ENCODE data around the gene PAPSS1. TPM values are rescaled to one million over a fixed set of nuclear protein-coding genes. Genes with fewer than 3 reads are reported as not detected.
"Not testable (repeated sequence)": the region's sequence is repeated elsewhere in the genome, so short reads cannot be mapped to it uniquely, and the experiment has no call there.

PAPSS1 gene
- total RNA-seq, 4 donors from 2014 or later = 44.4 to 58.4 (median 52.0) TPM

DNA sequence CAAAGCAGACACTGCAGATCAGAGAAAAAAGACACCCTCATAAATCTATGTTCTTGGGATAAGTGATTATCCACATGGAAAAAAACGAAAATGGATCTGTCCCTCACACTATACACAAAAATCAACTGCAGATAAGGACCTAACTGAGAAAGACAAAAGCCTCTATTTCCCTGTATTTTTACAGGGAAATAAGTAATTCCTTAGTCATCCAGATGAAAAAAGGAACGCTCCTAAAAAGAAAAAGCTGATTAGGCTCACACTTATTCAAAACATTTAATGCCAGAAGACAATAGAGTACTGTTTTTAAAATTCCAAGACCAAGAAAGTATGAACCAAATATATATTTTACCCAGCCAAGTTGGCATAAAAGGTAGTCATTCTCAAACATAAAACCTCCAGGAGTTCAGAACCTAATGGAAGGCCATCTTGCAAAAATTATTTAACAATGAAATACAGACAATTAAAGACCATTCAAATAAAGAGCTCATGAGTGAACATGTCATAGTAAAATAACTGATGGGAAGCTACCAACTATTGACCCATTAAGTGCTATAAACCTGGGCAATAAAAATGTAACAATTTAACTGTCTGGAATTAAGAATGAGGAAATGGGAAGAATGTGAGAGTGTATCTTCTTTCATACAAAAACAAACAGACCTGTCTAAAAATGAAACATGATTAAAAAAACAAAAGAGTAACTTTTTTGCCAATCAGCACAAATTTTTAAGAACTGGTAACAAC lies 20.4 kb downstream of the PAPSS1 start:
- DNase-seq (ENCODE audit: low spot score in 2 of 2) = no peak
- Histone ChIP-seq H3K36me3 (peaks cover 25% of the 10 kb centered on the region), H3K27me3 (no peaks in the 10 kb centered on the region), H3K9me3 (peaks cover 5% of the 10 kb centered on the region), H3K4me1 (no peaks in the 10 kb centered on the region), H3K27ac (no peak overlapping the region), H3K4me3 (no peak overlapping the region)
- TF ChIP-seq EP300 (IDR thresholded peaks at IDR 0.05) (no peak), POLR2A (IDR thresholded peaks at IDR 0.05) (no peak), POLR2AphosphoS5 (IDR thresholded peaks at IDR 0.05) (no peak)
- TF ChIP-seq, protein P1, sequence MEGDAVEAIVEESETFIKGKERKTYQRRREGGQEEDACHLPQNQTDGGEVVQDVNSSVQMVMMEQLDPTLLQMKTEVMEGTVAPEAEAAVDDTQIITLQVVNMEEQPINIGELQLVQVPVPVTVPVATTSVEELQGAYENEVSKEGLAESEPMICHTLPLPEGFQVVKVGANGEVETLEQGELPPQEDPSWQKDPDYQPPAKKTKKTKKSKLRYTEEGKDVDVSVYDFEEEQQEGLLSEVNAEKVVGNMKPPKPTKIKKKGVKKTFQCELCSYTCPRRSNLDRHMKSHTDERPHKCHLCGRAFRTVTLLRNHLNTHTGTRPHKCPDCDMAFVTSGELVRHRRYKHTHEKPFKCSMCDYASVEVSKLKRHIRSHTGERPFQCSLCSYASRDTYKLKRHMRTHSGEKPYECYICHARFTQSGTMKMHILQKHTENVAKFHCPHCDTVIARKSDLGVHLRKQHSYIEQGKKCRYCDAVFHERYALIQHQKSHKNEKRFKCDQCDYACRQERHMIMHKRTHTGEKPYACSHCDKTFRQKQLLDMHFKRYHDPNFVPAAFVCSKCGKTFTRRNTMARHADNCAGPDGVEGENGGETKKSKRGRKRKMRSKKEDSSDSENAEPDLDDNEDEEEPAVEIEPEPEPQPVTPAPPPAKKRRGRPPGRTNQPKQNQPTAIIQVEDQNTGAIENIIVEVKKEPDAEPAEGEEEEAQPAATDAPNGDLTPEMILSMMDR (IDR thresholded peaks at IDR 0.05) = no peak
- 63% methylated on average over 2 of the region's 2 CpGs for WGBS

DNA sequence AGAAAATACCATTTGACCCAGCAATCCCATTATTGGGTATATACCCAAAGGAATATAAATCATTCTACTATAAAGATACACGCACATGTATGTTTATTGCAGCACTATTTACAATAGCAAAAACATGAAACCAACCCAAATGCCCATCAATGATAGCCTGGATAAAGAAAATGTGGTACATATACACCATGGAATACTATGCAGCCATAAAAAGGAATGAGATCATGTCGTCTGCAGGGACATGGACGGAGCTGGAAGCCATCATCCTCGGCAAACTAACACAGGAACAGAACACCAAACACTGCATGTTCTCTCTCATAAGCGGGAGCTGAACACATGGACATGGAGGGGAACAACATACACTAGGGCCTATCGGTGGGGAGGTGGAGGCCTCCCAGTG lies 23.8 kb downstream of the PAPSS1 start:
- WGBS = 98% methylated on average over 6 of the region's 6 CpGs
- H3K4me1 ChIP-seq, H3K4me3 ChIP-seq: not testable (repeated sequence)

DNA sequence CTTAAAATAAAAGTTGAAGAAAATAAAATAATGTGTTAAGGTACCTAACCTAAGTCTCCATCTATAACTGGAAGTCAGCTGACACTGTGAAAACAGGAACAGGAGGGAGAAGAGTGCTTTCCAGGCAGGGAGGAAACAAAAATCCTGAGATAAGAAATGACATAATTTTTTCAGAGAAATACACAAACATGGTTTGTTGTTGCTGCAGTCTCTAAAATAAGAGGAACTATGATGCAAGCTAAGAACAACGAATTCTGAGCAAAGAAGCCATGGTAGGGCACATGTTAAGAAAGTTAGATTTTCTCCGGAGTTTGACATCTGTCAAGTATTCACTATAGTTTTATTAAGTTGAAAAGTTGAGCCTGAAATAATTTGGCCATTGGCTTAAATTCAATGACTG lies 26.9 kb downstream of the PAPSS1 start:
- TF ChIP-seq, protein P1 (IDR thresholded peaks at IDR 0.05) = no peak
- TF ChIP-seq EP300 (IDR thresholded peaks at IDR 0.05) (no peak), POLR2AphosphoS5 (IDR thresholded peaks at IDR 0.05) (no peak), POLR2A (IDR thresholded peaks at IDR 0.05) (no peak)

More for the DNA sequence above, 23.8 kb downstream of the PAPSS1 start:
- H3K27ac ChIP-seq; DNase-seq (ENCODE audit: low spot score in 2 of 2); H3K9me3 ChIP-seq; H3K27me3 ChIP-seq: not testable (repeated sequence)
- peaks cover 33% of the 10 kb centered on the region for H3K36me3 ChIP-seq

GRCh38 chr4:107692202-107692601 lies 27.8 kb downstream of the PAPSS1 start:
- WGBS = 54% methylated on average over 3 of the region's 3 CpGs
- H3K27me3 ChIP-seq = no peaks in the 10 kb centered on the region

More for the DNA sequence above, 26.9 kb downstream of the PAPSS1 start:
- 84% methylated on average over 2 of the region's 2 CpGs for WGBS
- Histone ChIP-seq H3K4me3 (no peak overlapping the region), H3K27ac (no peak overlapping the region), H3K4me1 (no peaks in the 10 kb centered on the region), H3K36me3 (peaks cover 15% of the 10 kb centered on the region), H3K27me3 (no peaks in the 10 kb centered on the region), H3K9me3 (no peaks in the 10 kb centered on the region)
- DNase-seq (ENCODE audit: low spot score in 2 of 2) = no peak

GRCh38 chr4:107691378-107691777 lies 28.7 kb downstream of the PAPSS1 start:
- H3K4me1 ChIP-seq = no peaks in the 10 kb centered on the region
- no peak overlapping the region for H3K27ac ChIP-seq
- no peak for DNase-seq (ENCODE audit: low spot score in 2 of 2)
- TF ChIP-seq POLR2AphosphoS5 (IDR thresholded peaks at IDR 0.05) (no peak), EP300 (IDR thresholded peaks at IDR 0.05) (no peak), POLR2A (IDR thresholded peaks at IDR 0.05) (no peak)
- H3K9me3 ChIP-seq = no peaks in the 10 kb centered on the region
- H3K4me3 ChIP-seq = no peak overlapping the region
- peaks cover 14% of the 10 kb centered on the region for H3K36me3 ChIP-seq
- H3K27me3 ChIP-seq = no peaks in the 10 kb centered on the region
- 85% methylated on average over 4 of the region's 4 CpGs for WGBS

More at GRCh38 chr4:107692202-107692601, 27.8 kb downstream of the PAPSS1 start:
- TF ChIP-seq POLR2AphosphoS5 (IDR thresholded peaks at IDR 0.05) (no peak), EP300 (IDR thresholded peaks at IDR 0.05) (no peak), POLR2A (IDR thresholded peaks at IDR 0.05) (no peak)
- TF ChIP-seq, protein P1 (IDR thresholded peaks at IDR 0.05) = no peak
- no peak for DNase-seq (ENCODE audit: low spot score in 2 of 2)
- Histone ChIP-seq H3K27ac (no peak overlapping the region), H3K36me3 (peaks cover 15% of the 10 kb centered on the region), H3K4me1 (no peaks in the 10 kb centered on the region), H3K4me3 (no peak overlapping the region), H3K9me3 (no peaks in the 10 kb centered on the region)

GRCh38 chr4:107689912-107690587 lies 30.0 kb downstream of the PAPSS1 start:
- H3K27me3 ChIP-seq = no peaks in the 10 kb centered on the region
- no peak overlapping the region for H3K4me3 ChIP-seq
- no peaks in the 10 kb centered on the region for H3K4me1 ChIP-seq
- no peaks in the 10 kb centered on the region for H3K9me3 ChIP-seq
- 86% methylated on average over 2 of the region's 2 CpGs for WGBS
- TF ChIP-seq POLR2AphosphoS5 (IDR thresholded peaks at IDR 0.05) (no peak), POLR2A (IDR thresholded peaks at IDR 0.05) (no peak)
- TF ChIP-seq, protein P1 (IDR thresholded peaks at IDR 0.05) = no peak
- DNase-seq (ENCODE audit: low spot score in 2 of 2) = no peak
- H3K27ac ChIP-seq = no peak overlapping the region
- H3K36me3 ChIP-seq = peaks cover 28% of the 10 kb centered on the region
